Thyroid gland (tissue), 4 donors: ENCODE data around the gene APOL2.

Experiments used
- POLR2A ChIP-seq, 2 donors: fragments of 450-650 bp; IDR thresholded peaks; one replicate each; pipeline ENCODE4 v1.6.1; 2017; ENCODE audit warnings: antibody characterized with exemption in 2 of 2, mild to moderate bottlenecking in 2 of 2, moderate library complexity in 1 of 2
- TF ChIP-seq, protein P1 (sequence below), 6 experiments: fragments of 200-600 bp in 3 of 6; fragments of 450-650 bp in 3 of 6; sonication (generic) in 3 of 6; IDR thresholded peaks; one replicate each; pipeline ENCODE4 v1.5.1; 2016 to 2019; ENCODE audit warnings: antibody characterized with exemption in 6 of 6, mild to moderate bottlenecking in 2 of 6, inconsistent platforms in 1 of 6, moderate library complexity in 1 of 6

DNA sequence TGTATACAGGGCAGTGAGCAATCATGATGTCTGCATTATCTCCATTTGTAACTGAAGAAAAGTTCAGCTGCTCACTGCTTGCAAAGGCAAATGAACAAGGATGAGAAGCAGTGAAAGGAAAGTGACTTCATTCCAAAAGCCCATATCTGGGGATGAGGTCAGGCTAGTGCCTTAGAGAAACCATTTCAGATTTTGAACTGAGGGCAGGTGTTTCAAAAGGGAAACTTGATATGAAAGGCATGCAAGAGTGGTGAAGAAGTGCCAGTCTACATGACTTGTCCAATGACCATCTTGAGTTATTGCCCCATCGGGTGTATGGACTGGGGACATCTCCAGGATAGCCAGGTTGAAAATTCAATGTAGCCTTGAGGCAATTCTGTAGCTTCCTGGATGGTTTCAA is 30.4 kb downstream of the APOL2 start:
- TF ChIP-seq, protein P1, sequence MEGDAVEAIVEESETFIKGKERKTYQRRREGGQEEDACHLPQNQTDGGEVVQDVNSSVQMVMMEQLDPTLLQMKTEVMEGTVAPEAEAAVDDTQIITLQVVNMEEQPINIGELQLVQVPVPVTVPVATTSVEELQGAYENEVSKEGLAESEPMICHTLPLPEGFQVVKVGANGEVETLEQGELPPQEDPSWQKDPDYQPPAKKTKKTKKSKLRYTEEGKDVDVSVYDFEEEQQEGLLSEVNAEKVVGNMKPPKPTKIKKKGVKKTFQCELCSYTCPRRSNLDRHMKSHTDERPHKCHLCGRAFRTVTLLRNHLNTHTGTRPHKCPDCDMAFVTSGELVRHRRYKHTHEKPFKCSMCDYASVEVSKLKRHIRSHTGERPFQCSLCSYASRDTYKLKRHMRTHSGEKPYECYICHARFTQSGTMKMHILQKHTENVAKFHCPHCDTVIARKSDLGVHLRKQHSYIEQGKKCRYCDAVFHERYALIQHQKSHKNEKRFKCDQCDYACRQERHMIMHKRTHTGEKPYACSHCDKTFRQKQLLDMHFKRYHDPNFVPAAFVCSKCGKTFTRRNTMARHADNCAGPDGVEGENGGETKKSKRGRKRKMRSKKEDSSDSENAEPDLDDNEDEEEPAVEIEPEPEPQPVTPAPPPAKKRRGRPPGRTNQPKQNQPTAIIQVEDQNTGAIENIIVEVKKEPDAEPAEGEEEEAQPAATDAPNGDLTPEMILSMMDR (IDR thresholded peaks at IDR 0.05) = no peak
- TF ChIP-seq POLR2A (IDR thresholded peaks at IDR 0.05) = no peak
